HG02981 (cell line): ENCODE results near the gene C1QTNF5.

ENCODE experiments used
- ATAC-seq: cut with Tn5 transposase; IDR thresholded peaks from one replicate; pipeline ENCODE4 v1.9.1; 2021; ENCODE audit warnings: mild to moderate bottlenecking, moderate library complexity; ENCODE audit not compliant: unreplicated experiment

Gene C1QTNF5

DNA sequence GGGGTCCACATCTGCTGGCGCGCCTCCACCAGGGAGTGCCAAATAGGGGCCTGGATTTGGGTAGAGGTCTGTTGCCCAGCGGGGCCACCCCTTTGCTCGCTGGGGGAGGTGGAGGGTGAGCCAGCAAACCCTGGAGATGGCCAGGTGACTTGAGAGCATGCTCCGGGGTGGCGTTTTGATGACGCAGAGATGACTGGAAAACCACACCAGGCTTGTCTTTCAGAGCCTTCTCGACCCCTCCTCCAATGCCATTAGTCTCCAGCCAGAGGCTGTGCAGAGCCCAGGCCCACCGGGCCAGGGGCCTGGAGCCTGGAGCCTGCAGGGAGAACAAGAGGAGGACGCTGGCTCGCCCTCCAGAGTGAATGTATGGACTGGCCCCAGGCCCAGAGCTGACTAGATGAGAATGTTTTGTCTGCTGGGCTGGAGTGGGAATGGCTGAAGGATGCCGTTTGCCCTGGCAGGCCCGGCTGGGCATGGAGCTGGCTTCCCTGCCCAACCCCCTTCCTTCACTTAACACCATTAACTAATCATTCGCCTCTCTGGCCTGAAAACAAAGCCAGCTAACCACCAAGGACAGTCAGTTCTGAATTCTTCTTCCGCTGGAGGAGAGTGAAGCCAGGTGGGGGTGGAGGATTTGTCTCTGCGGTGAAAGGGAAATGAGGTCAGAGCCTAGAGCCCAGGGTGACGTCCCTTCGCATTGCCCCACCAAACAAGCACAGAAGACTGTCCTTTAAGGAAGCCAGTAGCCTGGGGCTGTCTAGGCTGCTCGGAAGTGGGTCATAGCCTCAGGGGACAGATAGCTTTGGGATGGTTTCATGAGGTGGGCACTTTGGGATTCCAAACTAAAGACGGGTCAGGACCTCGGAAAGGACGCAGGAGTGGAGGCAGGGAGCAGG, 22.2 kb downstream of the C1QTNF5 start:
- no peak for ATAC-seq

DNA sequence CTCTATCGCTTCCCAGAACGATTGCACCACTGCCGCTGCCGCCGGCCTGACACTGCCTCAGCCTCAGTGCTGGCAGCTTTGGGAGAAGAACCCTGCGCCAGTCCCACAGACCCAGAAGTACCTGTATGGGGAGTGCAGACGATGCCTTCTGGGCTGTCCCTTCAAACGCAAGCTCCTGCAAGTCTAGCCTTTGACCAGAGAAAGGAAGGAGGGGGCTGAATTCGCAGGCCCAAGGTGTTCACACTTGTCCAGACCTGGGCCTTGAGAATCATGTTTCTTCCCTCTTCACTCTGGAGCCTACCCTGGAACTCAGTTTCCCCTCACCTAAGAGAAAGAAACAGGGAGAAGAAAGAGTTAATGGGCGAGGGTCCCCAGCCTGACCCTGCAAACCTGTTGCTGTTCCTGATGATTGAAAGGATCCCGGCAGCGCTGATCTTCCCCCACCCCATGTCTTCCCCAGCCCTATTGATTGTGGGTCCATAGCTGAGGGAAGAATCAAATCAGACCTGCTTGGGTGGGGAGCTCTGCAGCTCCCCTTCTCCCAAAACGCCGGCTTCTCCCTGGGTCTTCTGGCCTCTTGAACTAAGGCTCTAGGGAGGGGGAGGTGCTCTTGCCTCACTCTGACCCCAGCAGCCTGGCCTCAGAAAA, 23.0 kb downstream of the C1QTNF5 start:
- ATAC-seq = no peak

DNA sequence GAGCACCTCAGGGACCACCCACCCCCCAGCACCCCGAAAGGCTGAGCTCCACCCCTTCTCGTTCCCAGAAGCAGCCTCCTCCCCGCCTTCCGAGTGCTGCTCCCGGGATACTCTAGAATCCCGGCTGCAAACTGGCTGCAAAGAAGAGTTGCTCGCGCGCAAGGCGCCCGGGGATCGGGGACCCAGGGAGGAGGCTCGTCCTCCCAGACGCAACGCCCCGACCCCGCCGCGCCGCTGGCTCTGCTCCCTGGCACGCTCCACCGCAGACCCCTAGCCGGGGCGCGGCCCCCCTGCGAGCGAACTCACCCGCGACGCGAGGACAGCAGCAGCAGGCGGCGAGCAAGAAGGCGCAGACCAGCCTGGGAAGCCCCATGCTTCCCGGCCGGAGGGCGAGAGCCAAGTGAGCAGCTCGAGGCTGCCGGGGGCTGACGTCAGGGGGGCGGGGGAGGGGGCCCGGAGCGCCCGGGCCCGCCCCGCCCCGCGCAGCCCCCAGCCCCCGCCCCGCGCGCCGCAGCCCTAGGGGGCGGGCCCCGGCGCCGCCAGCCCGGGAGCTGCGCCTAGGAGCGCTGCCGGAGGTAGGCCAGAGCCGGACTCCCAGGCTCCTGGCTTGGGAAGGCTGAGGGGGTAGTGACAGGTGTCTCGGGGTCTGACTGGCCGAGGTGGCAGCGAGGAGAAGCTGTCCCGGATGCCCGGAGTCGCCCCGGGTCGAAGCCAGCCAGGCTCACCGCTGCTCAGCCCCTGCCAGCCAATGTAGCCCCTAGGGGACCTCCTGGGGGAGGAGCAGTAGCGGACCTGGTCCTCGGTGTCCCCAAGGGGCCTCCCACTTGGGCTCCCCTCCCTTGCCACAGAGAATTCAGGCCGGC, 23.7 kb downstream of the C1QTNF5 start, which contains the start of gene MCAM:
MCAM (minus strand) TSS at position 402 of the 863 bp plus-strand sequence; CDS start at position 373, 29 bp downstream.
- ATAC-seq = no peak

DNA sequence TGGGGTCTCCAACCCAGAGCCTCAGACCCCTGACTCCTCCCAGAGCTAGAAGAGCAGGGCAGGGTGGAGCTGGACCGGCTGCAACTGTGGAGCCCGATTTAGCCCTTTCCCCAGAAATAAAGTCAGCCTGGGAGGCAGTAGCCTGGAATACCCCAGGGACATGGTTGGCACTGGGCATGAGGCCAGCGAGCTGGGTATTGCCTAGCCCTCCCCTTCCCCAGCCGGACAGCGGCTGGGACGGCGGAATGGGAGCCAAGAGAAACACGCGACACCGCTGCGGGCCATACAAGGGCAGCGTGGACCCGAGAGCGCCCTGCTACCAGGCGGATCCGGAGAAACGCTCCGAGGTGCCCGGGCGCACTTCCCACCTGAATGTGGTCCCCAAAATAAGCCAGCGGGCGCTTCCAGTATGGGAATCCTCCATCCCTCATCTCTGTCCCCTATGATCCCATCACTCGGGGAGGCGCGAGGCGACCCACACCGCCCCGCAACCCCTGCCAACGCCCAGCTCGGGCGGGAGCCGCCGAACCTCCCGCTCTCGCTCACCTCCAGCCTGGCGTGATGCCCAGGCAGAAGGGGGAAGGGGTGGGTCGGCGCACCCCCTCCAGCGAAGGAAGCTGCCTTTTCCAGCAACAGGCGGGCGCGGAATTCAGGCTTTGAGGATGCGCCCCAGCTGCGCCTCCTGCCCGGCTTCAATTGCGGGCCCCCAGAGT, 24.5 kb downstream of the C1QTNF5 start:
- ATAC-seq = no peak

DNA sequence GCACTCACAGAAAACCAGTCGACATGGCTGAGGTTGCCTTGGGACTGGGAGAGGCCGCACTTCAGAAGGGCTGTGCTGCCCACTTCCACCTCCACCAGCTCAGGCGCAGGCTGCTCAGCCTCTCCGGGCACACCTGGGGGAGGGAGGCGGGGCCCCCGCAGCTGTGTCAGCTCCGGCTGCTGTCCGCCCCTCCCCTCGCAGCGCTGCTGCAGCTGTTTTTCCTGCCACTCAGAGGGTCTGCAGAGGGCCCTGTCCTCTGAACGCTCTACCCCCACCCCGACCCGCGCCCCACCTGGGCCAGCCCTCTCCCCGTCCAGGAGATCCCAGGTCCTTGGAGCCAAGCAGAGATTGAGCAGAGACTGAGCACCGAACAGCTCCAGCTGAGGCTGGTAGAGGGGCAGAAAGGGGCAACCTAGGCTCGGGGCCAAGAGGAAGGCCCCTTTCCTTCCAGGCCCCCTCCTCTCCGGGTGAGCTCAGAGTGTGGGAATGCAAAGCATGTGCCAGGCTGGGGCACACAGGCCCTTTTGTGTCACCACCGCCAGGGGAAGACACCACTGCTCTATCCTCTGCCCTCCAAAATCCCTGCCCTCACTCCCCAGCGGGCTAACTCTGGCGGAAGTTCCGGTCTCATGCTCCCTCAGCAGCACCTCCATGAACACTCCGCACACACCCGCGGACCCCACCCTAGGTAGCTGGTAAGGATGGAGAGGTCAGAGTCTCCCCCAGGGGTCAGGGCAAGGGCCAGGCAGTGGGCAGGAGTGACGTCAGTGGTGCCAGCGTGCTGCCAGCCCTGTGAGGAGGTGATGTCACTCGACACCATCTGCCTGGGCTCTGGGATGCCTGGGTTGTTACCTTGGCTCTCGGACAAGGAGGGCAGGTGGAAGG, 25.3 kb downstream of the C1QTNF5 start:
- ATAC-seq = no peak

DNA sequence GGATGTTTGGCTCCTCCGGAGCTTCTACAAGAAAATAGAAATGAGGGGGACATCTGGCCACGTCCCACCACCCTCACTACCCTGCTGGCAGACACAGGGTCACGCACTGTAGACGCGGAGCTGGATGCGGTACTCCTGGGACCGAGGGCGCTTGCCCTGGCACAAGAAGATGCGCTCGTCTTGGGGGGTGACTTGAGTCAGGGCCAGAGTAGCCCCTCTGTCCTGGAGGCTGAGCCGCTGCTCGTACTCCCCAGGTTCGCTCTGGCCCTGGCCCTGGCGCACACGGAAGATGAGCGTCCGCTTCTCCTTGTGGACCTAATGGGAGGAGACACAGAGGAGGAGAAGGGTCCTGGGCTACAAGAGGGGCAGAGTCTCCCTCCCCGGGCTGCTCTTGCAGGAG, 26.0 kb downstream of the C1QTNF5 start:
- no peak for ATAC-seq

DNA sequence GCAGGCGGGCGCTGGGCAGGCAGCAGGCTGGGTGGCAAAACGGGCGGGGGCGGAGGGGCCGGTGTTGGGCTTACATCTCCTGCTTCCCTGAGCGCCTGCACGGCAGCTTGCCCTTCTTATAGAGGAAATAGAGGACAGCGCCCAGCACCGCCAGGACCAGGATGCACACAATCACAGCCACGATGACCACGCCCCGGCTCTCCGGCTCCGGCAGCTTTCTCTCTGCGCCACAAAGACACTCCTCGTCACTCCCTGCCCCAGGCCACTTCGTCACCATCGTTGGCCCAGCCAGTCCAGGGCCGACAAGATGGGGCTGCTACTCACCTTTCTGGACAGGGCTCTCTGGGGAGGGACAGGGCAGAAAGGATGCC, 30.0 kb downstream of the C1QTNF5 start:
- no peak for ATAC-seq

DNA sequence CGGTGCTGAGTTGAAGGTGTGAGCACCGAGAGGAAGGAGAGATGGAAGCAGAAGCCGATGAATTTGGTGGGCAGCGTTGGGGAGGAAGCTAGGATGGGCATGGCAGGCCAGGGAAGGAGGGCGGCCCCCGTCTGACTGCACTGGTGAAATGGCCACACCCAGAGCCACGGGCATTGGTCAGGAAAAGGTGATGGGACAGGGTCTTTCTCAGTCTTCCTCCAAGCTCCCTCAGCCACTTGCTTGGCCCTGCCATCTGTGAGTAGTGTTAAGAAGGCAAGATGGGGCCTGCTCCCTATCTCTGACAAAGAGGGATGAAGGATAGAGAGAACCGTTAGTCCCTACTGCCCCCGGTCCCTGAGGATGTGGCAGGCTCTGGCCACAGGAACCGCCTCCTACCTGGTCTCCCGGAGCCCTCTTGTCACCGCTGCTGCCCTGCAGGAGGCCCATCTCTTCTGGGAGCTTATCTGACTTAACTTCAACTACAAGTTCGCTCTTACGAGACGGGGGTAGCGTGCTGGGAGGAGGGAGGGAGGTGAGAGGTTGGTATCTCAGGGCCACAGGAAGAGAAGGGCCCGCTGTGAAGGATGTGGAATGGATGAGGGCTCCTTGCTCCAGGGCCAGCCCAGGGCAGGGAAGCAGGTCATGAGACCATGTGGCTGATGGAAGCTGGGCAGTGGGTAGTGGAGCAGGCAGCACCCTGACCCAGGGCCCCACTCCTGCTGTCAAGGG, 30.6 kb downstream of the C1QTNF5 start:
- ATAC-seq = no peak

DNA sequence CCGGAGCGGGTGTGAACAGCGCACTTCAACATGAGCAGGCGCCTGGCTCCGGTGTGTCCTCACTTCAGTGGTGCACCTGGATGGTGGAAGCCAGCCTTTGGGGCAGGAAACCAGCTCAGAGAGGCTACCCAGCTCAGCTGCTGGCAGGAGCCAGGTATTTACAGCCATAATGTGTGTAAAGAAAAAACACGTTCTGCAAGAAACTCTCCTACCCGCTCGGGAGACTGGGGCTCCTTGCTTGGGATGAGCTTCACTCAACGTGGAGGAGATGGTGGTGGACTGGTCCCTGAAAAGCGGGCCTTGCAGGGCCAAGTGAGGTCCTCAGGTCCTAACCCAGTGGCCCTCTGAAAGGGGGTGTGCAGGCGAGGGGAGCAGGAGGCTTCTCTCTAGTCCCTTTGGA, 31.3 kb downstream of the C1QTNF5 start:
- no peak for ATAC-seq

DNA sequence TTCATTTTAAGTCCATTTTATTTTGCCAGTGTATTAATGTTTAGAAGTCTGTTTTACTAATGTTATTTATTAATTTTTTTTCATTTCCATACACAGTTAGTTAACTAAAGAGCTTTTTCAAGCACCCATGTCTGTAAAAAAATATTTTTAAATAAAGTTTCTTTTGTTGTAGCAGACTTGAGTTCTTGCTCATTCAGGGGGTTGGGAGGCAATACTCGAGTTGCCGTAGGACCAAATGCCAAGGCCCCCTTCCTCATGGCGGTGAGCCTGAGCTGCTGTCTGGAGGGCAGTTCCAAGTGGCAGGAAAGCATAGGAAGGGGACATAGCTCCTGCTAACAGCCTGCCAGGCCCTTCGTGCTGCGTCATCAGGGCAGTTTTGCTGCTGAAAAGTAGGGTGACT, 32.7 kb downstream of the C1QTNF5 start:
- ATAC-seq = no peak

DNA sequence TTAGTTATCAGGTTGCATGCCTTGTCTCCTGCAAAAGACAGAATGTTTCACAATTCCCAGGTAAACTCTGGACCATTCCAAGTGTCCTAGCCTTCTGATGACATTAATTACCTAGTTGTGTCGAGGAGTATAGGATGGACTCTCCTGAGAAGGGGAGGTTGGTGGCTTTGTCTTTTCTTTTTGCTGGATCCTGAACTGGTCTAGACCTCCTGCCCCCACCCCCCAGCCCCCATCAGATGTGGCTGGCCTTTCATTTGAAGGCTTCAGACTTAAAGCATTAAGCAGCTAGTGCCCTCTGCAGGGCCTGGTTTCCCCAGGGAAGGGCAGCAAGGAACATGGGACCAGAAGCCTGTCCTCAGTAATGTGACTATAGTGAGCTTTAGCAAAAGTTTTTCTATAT, 33.5 kb downstream of the C1QTNF5 start:
- no peak for ATAC-seq

DNA sequence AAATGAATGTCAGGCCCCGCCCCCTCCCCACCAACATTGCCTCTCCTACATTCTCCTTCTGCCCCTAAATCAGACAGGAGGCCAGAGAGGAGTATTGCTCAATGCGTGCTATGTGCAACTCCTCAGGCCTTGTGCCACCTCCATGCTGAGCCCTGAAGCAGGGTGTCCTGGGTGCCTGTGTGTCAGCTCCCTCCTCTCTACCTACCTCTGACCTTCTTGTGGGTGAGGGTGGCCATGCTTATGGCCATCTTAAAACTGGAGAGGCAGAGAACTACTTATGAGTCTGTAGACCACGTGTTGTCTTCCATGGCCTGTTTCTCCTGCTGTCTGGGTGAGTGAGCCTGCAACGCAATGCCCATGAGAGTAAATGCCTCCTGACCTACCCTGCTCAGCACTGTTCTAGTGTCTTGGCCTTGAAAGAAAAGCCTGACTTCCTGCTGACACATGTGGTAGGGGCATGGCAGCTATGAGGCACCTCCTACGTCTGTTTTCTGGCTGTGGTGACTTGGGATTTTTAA, 34.3 kb downstream of the C1QTNF5 start:
- no peak for ATAC-seq

DNA sequence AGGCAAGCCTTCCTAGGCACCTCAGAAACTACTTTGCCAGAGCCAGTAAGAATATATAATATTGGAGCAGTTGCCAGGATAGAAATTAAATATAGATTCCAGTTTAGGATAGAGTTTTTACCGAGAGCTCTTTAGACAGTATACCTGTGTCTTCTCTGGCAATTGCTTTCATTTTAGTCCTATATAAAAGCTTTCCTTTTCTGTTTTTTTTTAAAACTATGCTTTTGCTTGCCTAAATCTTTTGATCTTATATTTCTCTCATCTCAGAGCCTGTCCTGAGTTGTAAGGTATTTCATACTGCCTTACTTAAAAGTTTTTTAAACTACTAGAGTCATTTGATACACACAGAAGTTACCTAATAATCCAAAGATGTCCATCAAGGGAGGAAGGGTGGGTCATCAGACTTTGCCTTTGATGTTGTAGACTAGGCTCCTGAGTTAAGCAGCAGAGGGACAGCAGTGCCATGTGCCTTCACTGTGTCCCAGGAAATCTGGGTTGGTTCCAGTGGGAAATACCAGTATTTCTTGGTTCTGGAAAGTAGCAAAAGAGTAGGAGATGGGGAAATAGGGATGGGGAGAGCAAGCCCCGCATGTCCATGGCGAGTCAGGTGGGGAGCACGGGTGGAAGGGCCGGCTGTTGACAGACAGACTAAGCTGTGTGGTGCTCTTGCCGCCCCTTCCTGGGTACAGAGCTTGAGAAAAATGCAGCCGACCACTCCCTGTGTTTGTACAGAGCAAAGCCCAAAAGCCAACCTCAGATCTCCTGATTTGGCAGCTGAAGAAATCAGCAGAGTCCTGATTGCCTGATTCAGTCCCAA, 34.9 kb downstream of the C1QTNF5 start:
- ATAC-seq = no peak

DNA sequence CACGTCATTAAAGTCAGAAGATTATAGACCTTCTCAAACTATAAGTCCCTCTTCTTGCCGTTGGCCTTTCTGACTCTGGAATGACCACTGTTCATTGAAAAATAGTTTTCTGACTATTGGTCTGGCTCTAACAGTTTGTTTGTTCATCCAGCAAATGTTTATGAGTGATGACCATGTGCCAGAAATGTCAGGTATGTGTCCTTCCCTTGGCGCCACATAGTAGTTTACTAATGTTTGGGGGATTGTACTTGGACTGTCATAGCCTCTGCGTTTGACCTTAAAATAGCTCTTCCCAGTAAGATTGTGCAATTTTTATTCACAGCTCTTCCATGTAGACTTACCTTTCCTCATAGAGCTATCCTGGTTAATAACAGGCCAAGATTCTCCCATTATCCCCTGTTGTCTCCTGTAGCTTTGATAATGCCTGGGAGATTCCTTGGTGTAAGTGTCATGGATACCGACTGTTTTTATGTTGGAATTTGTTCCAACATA, 37.4 kb downstream of the C1QTNF5 start:
- no peak for ATAC-seq

DNA sequence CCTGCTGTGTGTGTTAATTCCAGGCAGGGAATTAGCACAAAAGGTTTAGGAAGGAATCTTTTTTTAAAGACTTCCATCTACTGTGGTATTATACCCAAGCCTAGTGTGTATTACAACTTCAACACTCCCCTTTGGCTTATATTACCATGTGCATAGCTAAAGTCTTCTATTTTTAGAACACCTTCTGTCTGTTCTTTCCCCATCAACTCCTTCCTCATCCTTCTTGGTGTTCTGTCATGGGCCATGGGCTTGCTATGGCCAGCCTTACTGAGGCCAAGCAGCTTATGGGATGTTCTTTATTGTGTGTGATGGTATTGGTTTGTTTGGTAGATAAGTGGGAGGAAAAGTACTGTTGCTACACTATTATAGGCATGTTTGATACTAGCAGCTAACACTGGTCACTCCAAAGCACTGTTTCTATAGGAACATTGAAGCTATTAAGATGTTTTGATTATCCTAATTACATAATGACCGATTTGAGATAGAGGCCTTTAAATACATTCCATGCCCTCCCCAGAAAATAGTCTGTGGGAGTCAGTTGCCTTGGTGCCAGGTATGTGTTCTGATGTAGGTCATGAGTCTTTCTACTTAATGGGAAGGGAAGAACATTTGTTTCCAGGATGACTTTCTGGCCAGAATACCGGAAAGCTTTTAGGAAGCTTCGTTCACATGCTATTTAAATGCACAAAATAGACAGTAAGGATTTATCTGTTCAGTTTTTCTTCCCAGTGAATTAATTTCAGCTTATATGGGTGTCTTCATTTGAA, 40.3 kb downstream of the C1QTNF5 start:
- no peak for ATAC-seq

DNA sequence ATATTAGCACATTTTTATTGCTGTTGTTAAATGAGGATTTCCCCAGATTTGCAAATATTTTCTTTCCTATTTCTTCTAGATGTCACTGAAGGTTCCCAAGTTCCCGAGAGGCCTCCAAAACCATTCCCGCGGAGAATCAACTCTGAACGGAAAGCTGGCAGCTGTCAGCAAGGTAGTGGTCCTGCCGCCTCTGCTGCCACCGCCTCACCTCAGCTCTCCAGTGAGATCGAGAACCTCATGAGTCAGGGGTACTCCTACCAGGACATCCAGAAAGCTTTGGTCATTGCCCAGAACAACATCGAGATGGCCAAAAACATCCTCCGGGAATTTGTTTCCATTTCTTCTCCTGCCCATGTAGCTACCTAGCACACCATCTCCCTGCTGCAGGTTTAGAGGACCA, 41.3 kb downstream of the C1QTNF5 start:
- ATAC-seq = no peak

DNA sequence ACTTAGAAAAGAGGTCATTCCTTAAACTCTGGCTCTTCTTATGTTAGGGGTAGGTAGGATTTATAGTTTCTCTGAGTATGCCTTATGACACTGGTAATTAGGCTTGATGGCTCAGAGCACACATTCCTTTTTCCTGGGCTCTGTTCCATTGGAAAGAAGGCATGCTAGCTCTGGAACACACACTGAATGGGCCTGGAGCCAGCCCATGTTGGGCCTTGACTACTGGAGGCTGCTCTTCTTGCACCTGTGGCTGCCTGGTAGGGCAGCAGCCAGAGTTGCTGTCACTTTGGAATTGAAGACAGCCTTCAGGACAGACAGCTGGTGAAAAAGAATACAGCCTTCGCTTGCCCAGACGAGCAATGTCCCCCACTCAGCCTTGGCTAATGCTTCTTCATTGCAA, 42.0 kb downstream of the C1QTNF5 start:
- no peak for ATAC-seq
